Measurements from ENCODE around the gene WIPF2.

WIPF2 gene

DNA sequence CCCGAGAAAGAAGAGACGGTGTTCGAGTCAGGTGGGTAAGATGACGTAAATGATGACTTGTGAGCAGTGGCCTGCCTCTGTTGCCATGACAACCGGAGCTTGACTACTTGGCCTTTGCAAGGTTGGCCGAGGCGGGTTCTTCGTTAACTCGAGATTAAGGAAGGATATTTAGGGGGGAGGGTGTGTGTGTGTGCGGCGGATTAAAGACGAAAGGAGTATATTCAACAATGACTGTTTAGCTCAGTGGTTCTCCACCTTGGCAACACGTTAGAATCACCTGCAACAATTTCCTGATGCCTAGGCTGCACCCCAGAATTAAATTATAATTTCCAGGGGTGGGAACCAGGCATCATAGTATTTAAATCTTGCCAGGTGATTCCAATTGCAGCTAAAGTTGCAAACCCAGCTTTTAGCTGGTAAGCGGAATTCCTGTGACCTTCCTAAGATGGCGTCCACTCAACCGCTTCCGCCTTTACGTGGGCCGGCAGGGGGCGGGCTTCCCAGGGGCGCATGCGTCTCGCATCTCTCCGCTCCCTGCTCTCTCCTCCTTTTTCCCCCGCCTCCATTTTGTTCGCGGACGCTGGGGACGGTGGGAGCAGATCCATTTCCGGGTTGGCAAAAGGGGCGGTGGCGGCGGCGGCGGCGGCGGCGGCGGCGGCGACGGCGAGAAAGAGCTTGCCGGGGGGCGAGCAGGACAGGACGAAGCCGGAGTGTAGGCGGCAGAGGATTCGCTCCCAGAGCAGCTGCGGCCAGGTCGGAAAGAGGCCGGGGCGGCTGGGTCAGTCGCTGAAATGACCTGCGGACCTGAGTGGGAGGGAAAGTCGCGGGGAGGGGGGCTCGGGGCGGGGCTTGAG, at the start of gene WIPF2:
TSS of gene WIPF2 (plus strand) at position 565 of the 854 bp plus-strand sequence. CDS start 37,156 bp downstream, outside the sequence.
- Histone ChIP-seq H3K9ac (ENCODE audit: low read depth, low read length) (peak within 1 kb of the TSS; percentile 59), H3K79me2 (ENCODE audit: insufficient read depth, low read length) (peaks cover 35% of the 10 kb centered on the region), H3K4me1 (ENCODE audit: insufficient read depth, low read length) (peaks cover 25% of the 10 kb centered on the region), H3K4me3 (ENCODE audit: low read depth in 1 of 2, low read length in 2 of 2) (peak within 1 kb of the TSS; percentile 41 to 69), H3K27me3 (ENCODE audit: insufficient read depth, low read length, poor library complexity) (no peaks in the 10 kb centered on the region), H3K9me3 (ENCODE audit: insufficient read depth, low read length, severe bottlenecking) (no peaks in the 10 kb centered on the region), H3K27ac (ENCODE audit: low read length) (peak within 1 kb of the TSS; percentile 93), H3K4me2 (ENCODE audit: insufficient read depth, low read length) (peak within 1 kb of the TSS; percentile 74), H2AFZ (ENCODE audit: low read depth, low read length) (peak within 1 kb of the TSS; percentile 90), H3K36me3 (ENCODE audit: insufficient read depth, low read length) (0 out of 2 replicates have a peak, but pooled peaks cover 2% of the 10 kb centered on the region), H4K20me1 (ENCODE audit: insufficient read depth, low read length) (no peaks in the 10 kb centered on the region)
- ATAC-seq (ENCODE audit: insufficient read depth, low read depth) (peak; percentile 95), DNase-seq (peak; percentile 98)
- TF ChIP-seq, protein P1, sequence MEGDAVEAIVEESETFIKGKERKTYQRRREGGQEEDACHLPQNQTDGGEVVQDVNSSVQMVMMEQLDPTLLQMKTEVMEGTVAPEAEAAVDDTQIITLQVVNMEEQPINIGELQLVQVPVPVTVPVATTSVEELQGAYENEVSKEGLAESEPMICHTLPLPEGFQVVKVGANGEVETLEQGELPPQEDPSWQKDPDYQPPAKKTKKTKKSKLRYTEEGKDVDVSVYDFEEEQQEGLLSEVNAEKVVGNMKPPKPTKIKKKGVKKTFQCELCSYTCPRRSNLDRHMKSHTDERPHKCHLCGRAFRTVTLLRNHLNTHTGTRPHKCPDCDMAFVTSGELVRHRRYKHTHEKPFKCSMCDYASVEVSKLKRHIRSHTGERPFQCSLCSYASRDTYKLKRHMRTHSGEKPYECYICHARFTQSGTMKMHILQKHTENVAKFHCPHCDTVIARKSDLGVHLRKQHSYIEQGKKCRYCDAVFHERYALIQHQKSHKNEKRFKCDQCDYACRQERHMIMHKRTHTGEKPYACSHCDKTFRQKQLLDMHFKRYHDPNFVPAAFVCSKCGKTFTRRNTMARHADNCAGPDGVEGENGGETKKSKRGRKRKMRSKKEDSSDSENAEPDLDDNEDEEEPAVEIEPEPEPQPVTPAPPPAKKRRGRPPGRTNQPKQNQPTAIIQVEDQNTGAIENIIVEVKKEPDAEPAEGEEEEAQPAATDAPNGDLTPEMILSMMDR (IDR thresholded peaks at IDR 0.05; ENCODE audit: borderline replicate concordance, extremely low read depth, low read length, poor library complexity, severe bottlenecking), result peak; percentile 62
- TF ChIP-seq EZH2 (IDR thresholded peaks at IDR 0.05; ENCODE audit: borderline replicate concordance, low read depth, low read length, severe bottlenecking), result no peak

GRCh38 chr17:40170325-40170724, 48.8 kb upstream of the WIPF2 start:
- Histone ChIP-seq H3K4me3 (ENCODE audit: low read depth in 1 of 2, low read length in 2 of 2) (no peak overlapping the region), H3K4me2 (ENCODE audit: insufficient read depth, low read length) (no peak overlapping the region), H4K20me1 (ENCODE audit: insufficient read depth, low read length) (0 out of 2 replicates have a peak, but pooled peaks cover 2% of the 10 kb centered on the region), H3K9me3 (ENCODE audit: insufficient read depth, low read length, severe bottlenecking) (no peaks in the 10 kb centered on the region), H3K27me3 (ENCODE audit: insufficient read depth, low read length, poor library complexity) (no peaks in the 10 kb centered on the region), H3K36me3 (ENCODE audit: insufficient read depth, low read length) (peaks cover 91% of the 10 kb centered on the region), H3K27ac (ENCODE audit: low read length) (no peak overlapping the region), H2AFZ (ENCODE audit: low read depth, low read length) (no peak overlapping the region), H3K9ac (ENCODE audit: low read depth, low read length) (no peak overlapping the region), H3K4me1 (ENCODE audit: insufficient read depth, low read length) (no peaks in the 10 kb centered on the region), H3K79me2 (ENCODE audit: insufficient read depth, low read length) (peaks cover 5% of the 10 kb centered on the region; the same call in 1 of the 2 replicates)
- no peak for TF ChIP-seq EZH2 (IDR thresholded peaks at IDR 0.05; ENCODE audit: borderline replicate concordance, low read depth, low read length, severe bottlenecking)
- TF ChIP-seq, protein P1 (IDR thresholded peaks at IDR 0.05; ENCODE audit: borderline replicate concordance, extremely low read depth, low read length, poor library complexity, severe bottlenecking), result no peak
- DNase-seq (no peak), ATAC-seq (ENCODE audit: insufficient read depth, low read depth) (no peak)

DNA sequence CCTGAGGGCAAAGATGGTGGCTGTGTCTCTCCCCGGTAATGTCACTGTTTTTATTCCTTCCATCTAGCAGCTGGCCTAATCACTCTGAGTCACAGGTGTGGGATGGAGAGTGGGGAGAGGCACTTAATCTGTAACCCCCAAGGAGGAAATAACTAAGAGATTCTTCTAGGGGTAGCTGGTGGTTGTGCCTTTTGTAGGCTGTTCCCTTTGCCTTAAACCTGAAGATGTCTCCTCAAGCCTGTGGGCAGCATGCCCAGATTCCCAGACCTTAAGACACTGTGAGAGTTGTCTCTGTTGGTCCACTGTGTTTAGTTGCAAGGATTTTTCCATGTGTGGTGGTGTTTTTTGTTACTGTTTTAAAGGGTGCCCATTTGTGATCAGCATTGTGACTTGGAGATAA, 47.4 kb upstream of the WIPF2 start:
- Histone ChIP-seq H3K36me3 (ENCODE audit: insufficient read depth, low read length) (peaks cover 90% of the 10 kb centered on the region), H3K27ac (ENCODE audit: low read length) (no peak overlapping the region), H3K4me2 (ENCODE audit: insufficient read depth, low read length) (no peak overlapping the region), H3K4me1 (ENCODE audit: insufficient read depth, low read length) (no peaks in the 10 kb centered on the region), H3K27me3 (ENCODE audit: insufficient read depth, low read length, poor library complexity) (no peaks in the 10 kb centered on the region), H2AFZ (ENCODE audit: low read depth, low read length) (no peak overlapping the region), H3K4me3 (ENCODE audit: low read depth in 1 of 2, low read length in 2 of 2) (no peak overlapping the region), H3K79me2 (ENCODE audit: insufficient read depth, low read length) (no peaks in the 10 kb centered on the region), H3K9me3 (ENCODE audit: insufficient read depth, low read length, severe bottlenecking) (no peaks in the 10 kb centered on the region), H3K9ac (ENCODE audit: low read depth, low read length) (no peak overlapping the region), H4K20me1 (ENCODE audit: insufficient read depth, low read length) (no peaks in the 10 kb centered on the region)
- ATAC-seq (ENCODE audit: insufficient read depth, low read depth) (no peak), DNase-seq (no peak)
- TF ChIP-seq, protein P1 (IDR thresholded peaks at IDR 0.05; ENCODE audit: borderline replicate concordance, extremely low read depth, low read length, poor library complexity, severe bottlenecking), result no peak
- no peak for TF ChIP-seq EZH2 (IDR thresholded peaks at IDR 0.05; ENCODE audit: borderline replicate concordance, low read depth, low read length, severe bottlenecking)
